GM11168 (cell line): ENCODE results near the gene CD24.
"Not testable (repeated sequence)": the region's sequence is repeated elsewhere in the genome, so short reads cannot be mapped to it uniquely, and the experiment has no call there.

Source experiments
- in situ Hi-C: fragments of 300-500 bp; cut with MboI; formaldehyde crosslinking; loops from one replicate; pipeline ENCODE4 v1.12.0; 2022; ENCODE audit warnings: low sequenced_read_pairs; ENCODE audit not compliant: unreplicated experiment

The CD24 gene

DNA sequence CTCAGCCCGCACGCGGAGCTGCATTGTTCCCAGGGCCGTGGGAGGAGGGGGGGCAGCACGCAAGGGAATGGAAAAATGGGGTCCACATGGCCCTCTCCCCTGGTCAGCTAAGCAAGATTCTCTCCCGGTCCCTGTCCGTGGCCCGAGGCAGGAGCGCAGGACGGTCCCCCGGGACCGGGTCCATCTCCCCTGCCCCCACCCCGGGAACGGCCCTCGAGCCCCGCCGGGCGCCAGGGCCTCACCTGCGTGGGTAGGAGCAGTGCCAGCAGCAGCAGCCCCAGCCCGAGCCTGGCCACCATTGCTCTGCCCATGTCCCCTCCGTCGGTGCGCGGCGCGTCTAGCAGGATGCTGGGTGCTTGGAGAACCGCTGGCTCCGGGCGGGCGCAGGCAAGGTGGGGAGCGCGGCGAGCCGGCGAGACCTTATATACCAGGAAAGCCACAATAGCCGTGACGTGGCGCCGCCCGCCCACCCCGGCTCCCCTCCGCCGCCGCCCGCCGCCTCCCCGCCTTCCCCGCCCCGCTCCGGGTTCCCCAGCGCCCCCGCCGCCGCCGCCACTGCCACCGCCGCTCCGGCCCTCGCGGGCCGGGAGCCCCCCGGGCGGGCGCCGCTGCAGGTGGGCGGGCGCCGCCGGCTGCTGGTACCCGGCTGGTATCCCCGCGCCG lies at the start of gene CD24:
TSS of gene CD24 (minus strand) at position 394 of the 663 bp plus-strand sequence. CDS start at position 311, 83 bp downstream.
- in situ Hi-C loops = no loop called here

- in situ Hi-C loops = no loop called here
Measured at GRCh38 chr6:107021446-107022185, 47.1 kb upstream of the CD24 start.

DNA sequence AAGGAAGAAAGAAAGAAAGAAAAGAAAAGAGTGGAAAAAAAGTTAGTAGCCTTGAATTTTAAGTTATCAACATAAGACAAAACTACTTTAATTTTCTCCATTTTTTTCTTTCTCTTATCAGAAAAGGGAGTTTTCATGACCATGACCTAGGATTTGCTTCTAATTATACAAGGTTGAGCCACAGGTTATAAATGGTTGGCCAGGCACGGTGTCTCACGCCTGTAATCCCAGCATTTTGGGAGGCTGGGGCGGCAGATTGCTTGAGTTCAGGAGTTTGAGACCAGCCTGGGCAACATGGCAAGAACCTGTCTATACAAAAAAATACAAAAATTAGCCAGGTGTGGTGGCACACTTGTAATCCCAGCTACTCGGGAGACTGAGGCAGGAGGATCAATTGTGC lies 45.7 kb upstream of the CD24 start:
- in situ Hi-C loops = no loop called here

DNA sequence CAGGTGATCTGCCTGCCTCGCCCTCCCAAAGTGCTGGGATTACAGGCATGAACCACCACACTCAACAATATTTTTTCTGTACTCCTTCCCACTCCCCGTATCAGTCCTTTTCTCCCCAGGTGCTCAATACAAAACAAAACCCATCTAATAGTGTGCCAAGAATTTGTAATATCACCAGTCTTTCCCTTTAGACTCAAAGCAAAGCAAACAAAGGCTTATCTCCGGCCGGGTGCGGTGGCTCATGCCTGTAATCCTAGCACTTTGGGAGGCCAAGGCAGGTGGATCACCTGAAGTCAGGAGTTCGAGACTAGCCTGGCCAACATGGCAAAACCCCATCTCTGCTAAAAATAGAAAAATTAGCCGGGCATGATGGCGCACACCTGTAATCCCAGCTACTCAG lies 45.1 kb upstream of the CD24 start:
- in situ Hi-C loops = not testable (repeated sequence)

GRCh38 chr6:107019047-107019446 lies 44.5 kb upstream of the CD24 start:
- in situ Hi-C loops = no loop called here

- in situ Hi-C loops = no loop called here
Measured at GRCh38 chr6:107009499-107009898, 35.0 kb upstream of the CD24 start.

DNA sequence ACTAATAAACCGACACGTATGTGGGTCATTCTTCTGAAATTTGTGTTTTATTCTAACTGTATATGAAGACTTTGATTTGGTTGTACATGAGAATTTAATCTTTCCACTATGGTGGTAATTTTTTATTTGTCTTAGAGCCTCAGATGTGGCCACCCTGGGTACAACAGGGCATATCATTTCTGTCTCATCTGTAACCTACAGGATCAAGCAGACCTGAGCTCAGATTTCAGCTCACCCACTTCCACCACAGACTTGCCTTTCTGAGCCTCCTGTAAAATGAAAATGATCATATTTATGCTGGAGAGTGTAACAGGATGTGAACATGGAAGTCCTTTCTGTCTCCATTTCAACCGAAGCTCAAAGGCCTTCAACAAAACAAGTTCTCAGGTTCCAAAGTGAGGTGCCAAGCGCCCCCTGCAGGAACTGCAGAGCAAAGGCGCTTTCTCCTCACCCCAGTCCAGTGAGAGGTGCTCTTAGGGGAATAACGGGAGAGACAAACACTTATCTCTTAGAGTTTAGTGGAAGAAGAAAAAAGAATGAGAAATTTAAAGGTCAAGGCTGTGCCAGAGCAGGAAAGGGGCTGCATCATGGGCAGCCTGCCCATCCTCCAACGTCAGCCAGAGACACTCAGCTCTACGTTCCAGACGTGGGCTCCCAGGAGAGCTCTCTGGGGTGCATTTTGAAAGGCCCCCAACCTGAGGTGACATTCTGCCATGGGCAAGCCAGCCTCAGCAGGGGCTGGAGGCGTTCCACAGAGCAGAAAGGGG lies 23.0 kb upstream of the CD24 start:
- in situ Hi-C loops = loop anchor here (25.0 kb wide), 1 partner anchor 660 kb away; the partner anchor contains the start of gene ATG5

DNA sequence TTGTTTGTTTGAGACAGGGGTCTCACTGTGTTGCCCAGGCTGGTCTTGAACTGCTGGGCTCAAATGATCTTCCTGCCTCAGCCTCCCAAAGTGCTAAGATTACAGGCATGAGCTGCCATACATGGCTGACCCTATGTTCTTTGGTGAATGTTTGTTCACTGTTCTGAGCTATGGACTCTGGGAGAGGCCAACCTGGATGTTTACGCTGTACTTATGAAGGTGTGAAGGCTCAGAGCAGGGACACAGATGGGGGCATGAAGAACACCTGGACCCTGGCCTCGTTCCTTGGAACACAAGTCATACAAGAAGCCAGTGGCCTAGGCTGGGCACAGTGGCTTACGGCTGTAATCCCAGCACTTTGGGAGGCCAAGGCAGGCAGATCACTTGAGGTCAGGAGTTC lies 21.1 kb upstream of the CD24 start:
- in situ Hi-C loops = loop anchor here (25.0 kb wide), 1 partner anchor 658 kb away; the partner anchor contains the start of gene ATG5

DNA sequence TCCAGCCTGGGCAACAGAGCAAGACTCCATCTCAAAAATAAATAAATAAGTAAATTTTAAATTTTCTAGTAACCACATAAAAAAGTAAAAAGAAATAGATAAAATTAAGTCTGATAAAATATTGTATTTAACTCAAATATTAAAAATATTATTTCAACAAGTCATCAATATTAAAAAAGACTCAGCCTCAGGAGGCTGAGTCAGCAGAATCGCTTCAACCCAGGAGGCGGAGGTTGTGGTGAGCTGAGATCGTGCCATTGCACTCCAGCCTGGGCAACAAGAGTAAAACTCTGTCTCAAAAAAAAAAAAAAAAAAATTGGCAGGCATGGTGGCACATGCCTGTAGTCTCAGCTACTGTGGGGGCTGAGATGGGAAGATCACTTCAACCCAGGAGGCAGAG lies 15.2 kb upstream of the CD24 start:
- in situ Hi-C loops = loop anchor here (10.0 to 25.0 kb wide), 2 partner anchors 535 to 652 kb away; partner anchors contain the start of gene ATG5

GRCh38 chr6:106988664-106989063 lies 14.1 kb upstream of the CD24 start:
- in situ Hi-C loops = loop anchor here (10.0 to 25.0 kb wide), 2 partner anchors 534 to 651 kb away; partner anchors contain the start of gene ATG5

DNA sequence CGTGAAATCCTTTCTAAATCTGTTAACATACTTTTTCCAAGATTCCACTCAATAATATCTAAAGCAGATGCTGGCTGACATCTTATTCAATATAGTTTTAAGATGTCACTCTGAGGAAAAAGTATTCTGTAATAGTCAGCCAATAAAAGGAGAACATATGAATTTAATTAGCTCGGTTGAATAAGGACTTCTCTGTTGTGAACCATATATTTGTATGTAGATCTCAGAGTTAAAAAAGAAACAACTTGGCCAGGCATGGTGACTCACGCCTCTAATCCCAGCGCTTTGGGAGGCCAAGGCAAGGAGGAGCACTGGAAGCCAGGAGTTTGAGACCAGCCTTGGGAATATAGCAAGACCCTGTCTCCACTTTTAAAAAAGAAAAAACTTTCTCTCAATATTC lies 7.4 kb upstream of the CD24 start:
- in situ Hi-C loops = loop anchor here (5.0 to 25.0 kb wide), 3 partner anchors 385 to 645 kb away; partner anchors contain the start of gene ATG5

DNA sequence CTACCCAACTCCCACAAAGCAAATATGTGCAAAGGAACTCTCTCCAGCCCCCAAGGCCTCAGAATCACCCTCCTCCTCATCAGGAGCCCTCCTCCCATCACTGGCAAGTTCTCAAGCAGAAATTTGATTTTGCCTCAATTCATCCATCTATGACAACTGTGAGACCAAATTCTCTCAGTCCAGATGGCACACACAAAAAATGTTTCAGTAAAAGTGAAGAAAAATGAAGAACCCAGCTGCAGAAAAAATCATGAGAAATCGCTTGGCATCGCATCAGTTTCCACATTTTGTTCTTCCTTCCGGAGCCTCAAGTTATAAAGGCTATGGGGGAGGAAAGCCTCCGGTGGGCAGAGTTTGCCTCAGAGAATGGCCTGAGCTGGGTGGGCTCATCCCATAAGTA lies 6.4 kb upstream of the CD24 start:
- in situ Hi-C loops = loop anchor here (5.0 to 25.0 kb wide), 3 partner anchors 384 to 644 kb away; partner anchors contain the start of gene ATG5

DNA sequence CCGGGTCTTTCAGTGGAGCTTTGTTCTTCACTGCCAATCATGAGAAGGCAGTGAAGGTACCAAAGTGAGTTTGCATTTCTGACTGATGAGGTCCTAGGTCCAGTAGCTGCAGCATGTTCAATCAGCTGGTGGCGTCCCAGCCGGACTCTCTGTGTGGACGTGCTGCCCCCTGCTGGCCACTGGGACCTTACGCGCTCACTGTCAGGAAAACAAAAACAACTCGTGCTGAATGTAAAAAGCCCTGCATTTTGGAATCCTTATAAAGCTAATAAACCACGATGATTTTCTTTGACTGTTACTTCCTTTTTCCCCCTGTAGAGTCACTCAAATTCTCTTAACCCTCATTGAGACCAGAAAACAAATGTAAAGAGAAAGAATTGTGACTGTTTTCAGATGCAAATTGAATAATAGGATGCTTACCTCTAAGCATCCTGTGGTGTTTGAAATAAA lies 4.9 kb upstream of the CD24 start:
- in situ Hi-C loops = loop anchor here (25.0 kb wide), 1 partner anchor 642 kb away; the partner anchor contains the start of gene ATG5

GRCh38 chr6:106977246-106977645 lies 2.7 kb upstream of the CD24 start:
- in situ Hi-C loops = loop anchor here (25.0 kb wide), 1 partner anchor 640 kb away; the partner anchor contains the start of gene ATG5

DNA sequence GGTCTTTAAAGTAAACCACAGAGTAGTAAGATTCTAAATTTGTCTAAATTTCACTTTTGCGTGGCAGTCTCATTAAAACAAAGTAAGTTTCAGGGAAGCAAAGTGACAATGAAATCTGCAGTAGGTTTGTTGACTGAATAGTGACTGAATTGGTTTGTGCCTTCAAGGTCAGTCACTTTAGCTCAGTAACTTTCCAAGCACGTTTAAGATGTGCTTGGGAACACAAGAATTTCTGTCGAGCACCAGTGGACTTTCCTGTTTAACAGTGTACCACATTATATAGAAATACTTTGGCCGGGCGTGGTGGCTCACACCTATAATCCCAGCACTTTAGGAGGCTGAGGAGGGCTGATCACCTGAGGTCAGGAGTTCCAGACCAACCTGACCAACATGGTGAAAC lies 1.7 kb upstream of the CD24 start:
- in situ Hi-C loops = loop anchor here (25.0 kb wide), 1 partner anchor 639 kb away; the partner anchor contains the start of gene ATG5

- in situ Hi-C loops = loop anchor here (25.0 kb wide), 1 partner anchor 638 kb away; the partner anchor contains the start of gene ATG5
Measured at GRCh38 chr6:106975738-106976064, 1.2 kb upstream of the CD24 start.

DNA sequence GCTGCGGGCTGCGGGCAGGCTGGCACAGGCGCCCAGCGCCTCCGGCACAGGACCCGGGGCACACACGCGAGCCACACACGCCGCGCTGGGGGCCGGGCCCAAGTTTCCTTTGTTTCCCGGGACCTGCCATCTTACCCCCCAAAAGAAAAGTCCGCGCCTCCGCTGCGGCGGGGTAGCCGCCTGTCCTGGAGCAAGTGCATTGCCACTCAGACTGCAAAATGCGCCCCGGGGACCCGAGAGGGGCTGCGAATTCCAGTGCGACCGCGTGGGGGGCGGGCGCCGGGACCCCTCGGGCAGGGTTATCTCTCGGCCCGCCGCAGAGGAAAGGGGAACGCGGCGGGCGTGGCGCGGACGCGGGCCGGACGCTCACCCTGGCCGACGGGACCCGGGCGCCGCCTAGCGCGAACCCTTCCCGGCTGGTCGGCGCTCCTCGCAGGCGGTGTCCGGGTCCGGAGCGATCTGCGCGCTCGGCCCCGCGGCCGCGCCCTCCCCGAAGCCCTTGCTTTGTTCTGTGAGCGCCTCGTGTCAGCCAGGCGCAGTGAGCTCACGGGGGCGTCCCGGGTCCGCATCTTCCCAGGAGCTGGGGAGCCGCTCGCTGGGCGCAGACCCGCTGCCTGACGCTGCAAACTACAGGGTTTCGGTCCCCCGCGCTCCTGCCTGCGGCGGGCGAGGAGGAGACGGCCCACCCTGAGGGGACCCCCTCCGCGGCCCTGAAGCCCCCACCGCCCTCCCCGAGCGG lies 639 bp upstream of the CD24 start:
- in situ Hi-C loops = loop anchor here (25.0 kb wide), 1 partner anchor 638 kb away; the partner anchor contains the start of gene ATG5

DNA sequence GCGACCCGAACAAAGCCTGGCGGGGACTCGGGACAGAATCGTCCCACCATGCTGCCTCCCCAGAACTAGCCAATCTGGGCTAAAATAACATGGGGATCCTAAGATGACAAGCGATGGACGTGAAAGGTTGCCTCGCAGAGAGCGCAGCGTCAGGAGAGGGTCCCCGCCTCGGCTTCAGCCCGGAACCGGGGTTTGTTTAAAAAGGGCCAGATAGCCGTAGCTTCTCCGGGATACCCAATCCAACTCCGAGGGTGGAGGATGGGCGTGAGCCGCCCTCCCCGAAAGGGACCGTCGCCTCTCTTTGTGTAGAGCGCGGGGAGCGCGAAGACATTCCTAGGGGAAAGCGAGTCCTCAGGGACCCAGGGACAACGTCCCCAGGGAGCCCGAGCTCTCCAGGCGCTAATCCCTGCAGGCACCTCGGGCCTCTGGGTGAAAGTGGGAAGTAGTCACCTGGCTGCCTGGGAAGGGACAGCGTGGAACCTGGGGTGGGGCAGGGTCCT lies 643 bp downstream of the CD24 start:
- in situ Hi-C loops = no loop called here
